Gastroesophageal sphincter (tissue), 4 donors: Measurements from ENCODE around the gene RHBG. TPM values are rescaled to one million over a fixed set of nuclear protein-coding genes. Genes with fewer than 3 reads are reported as not detected.

Source experiments
- ATAC-seq: fragments of 150-250 bp; one replicate; pipeline ENCODE4 v1.9.1; 2016; ENCODE audit warnings: mild to moderate bottlenecking, moderate library complexity
- H3K27ac ChIP-seq, 4 donors: fragments of 200-600 bp; sonication (generic) in 3 of 4; 1 replicate in 3 of 4; 2 replicates in 1 of 4; pipeline ENCODE4 v1.5.1; 2016 to 2019
- H3K27me3 ChIP-seq: fragments of 200-600 bp; sonication (generic); one replicate; pipeline ENCODE4 v1.5.1; 2019
- H3K36me3 ChIP-seq, 2 donors: fragments of 200-600 bp; sonication (generic); one replicate each; pipeline ENCODE4 v1.5.1; 2019; ENCODE audit warnings: control low read depth in 1 of 2
- H3K4me1 ChIP-seq, 3 donors: fragments of 200-600 bp; sonication (generic); 1 replicate in 2 of 3; 2 replicates in 1 of 3; pipeline ENCODE4 v1.5.1; 2016 to 2019; ENCODE audit warnings: control low read depth in 2 of 3
- H3K4me3 ChIP-seq, 2 donors: fragments of 200-600 bp; sonication (generic); one replicate each; pipeline ENCODE4 v1.5.1; 2019; ENCODE audit warnings: mild to moderate bottlenecking in 1 of 2, moderate library complexity in 1 of 2
- H3K9me3 ChIP-seq, 3 donors: fragments of 200-600 bp; sonication (generic); one replicate each; pipeline ENCODE4 v1.5.1; 2017 to 2019; ENCODE audit warnings: control low read depth in 2 of 3
- CTCF ChIP-seq, 4 experiments: fragments of 200-600 bp in 2 of 4; fragments of 450-650 bp in 2 of 4; sonication (generic) in 1 of 4; IDR thresholded peaks; one replicate each; pipeline ENCODE4 v1.5.1; 2017 to 2019; ENCODE audit warnings: antibody characterized with exemption in 4 of 4, mild to moderate bottlenecking in 2 of 4, moderate library complexity in 2 of 4
- EP300 ChIP-seq: sonication (generic); formaldehyde crosslinking; IDR thresholded peaks from one replicate; pipeline ENCODE4 v1.6.1; 2017; ENCODE audit warnings: antibody characterized with exemption, mild to moderate bottlenecking
- POLR2A ChIP-seq, 2 donors: fragments of 450-650 bp; IDR thresholded peaks; one replicate each; pipeline ENCODE4 v1.6.1; 2017; ENCODE audit warnings: antibody characterized with exemption in 2 of 2, mild to moderate bottlenecking in 2 of 2, moderate library complexity in 1 of 2
- POLR2AphosphoS5 ChIP-seq: sonication (generic); formaldehyde crosslinking; IDR thresholded peaks from one replicate; pipeline ENCODE4 v1.6.1; 2017; ENCODE audit warnings: antibody characterized with exemption
- WGBS, 2 donors: methylation state at CpG; one replicate each; pipeline ENCODE4 v1.1.5; 2018; ENCODE audit warnings: low coverage in 1 of 2; 5-methylcytosine and 5-hydroxymethylcytosine counted together
- total RNA-seq, 4 donors: library from RNA; depleted of rRNA; stranded (reverse); fragments of >200 nt; gene quantifications; one replicate each; pipeline ENCODE4 v1.1.0, GENCODE V29; 2016

The RHBG gene
- total RNA-seq, 4 donors from 2014 or later, result not detected

GRCh38 chr1:156424806-156425432 is 55.9 kb downstream of the RHBG start:
- H3K4me1 ChIP-seq, result peaks cover 0 to 25% (median 20%) of the 10 kb centered on the region in 3 donors
- TF ChIP-seq EP300 (no peak), POLR2AphosphoS5 (no peak), CTCF (IDR thresholded peaks at IDR 0.05) (no peak), POLR2A (IDR thresholded peaks at IDR 0.05) (no peak)
- no peak overlapping the region for H3K4me3 ChIP-seq
- no peak overlapping the region for H3K27ac ChIP-seq
- no peak for ATAC-seq
- H3K9me3 ChIP-seq, result no peaks in the 10 kb centered on the region
- WGBS, 2 donors, result 67 to 71% methylated on average over 3 to 9 of the region's 10 CpGs
- H3K36me3 ChIP-seq, result no peaks in the 10 kb centered on the region
- peaks cover 100% of the 10 kb centered on the region for H3K27me3 ChIP-seq

- Histone ChIP-seq H3K4me3 (no peak overlapping the region), H3K4me1 (peaks cover 0 to 15% (median 10%) of the 10 kb centered on the region in 3 donors), H3K9me3 (no peaks in the 10 kb centered on the region), H3K36me3 (no peaks in the 10 kb centered on the region), H3K27ac (no peak overlapping the region), H3K27me3 (peaks cover 100% of the 10 kb centered on the region)
- WGBS, 2 donors, result 85 to 88% methylated on average over 5 to 7 of the region's 7 CpGs
- TF ChIP-seq EP300, result no peak
- TF ChIP-seq POLR2A (IDR thresholded peaks at IDR 0.05), result no peak
- TF ChIP-seq POLR2AphosphoS5, result no peak
- TF ChIP-seq CTCF (IDR thresholded peaks at IDR 0.05), result no peak
- ATAC-seq, result no peak
Observed at GRCh38 chr1:156425943-156426342, 56.9 kb downstream of the RHBG start.

- Histone ChIP-seq H3K4me1 (no peaks in the 10 kb centered on the region), H3K4me3 (no peak overlapping the region), H3K27me3 (peaks cover 100% of the 10 kb centered on the region), H3K36me3 (no peaks in the 10 kb centered on the region), H3K27ac (no peak overlapping the region), H3K9me3 (no peaks in the 10 kb centered on the region)
- 73% methylated on average over 3 of the region's 5 CpGs; no CpG with 5 or more reads in 1 of the 2 donors for WGBS, 2 donors
- ATAC-seq, result no peak
- no peak for TF ChIP-seq CTCF (IDR thresholded peaks at IDR 0.05)
- TF ChIP-seq EP300, result no peak
- TF ChIP-seq POLR2AphosphoS5, result no peak
- TF ChIP-seq POLR2A (IDR thresholded peaks at IDR 0.05), result no peak
Observed at GRCh38 chr1:156427957-156428356, 58.9 kb downstream of the RHBG start.

- Histone ChIP-seq H3K4me3 (no peak overlapping the region), H3K9me3 (no peaks in the 10 kb centered on the region), H3K27ac (no peak overlapping the region), H3K27me3 (peaks cover 100% of the 10 kb centered on the region), H3K36me3 (no peaks in the 10 kb centered on the region), H3K4me1 (no peaks in the 10 kb centered on the region)
- no peak for ATAC-seq
- 0 to 6% methylated on average over 2 to 3 of the region's 4 CpGs for WGBS, 2 donors
- TF ChIP-seq POLR2AphosphoS5 (no peak), POLR2A (IDR thresholded peaks at IDR 0.05) (no peak), CTCF (IDR thresholded peaks at IDR 0.05) (no peak), EP300 (no peak)
Observed at GRCh38 chr1:156428746-156429288, 59.8 kb downstream of the RHBG start.
